Caco-2 (cell line): ENCODE measurements around the gene SPATA32. TPM values are rescaled to one million over a fixed set of nuclear protein-coding genes. Genes with fewer than 3 reads are reported as not detected.

ENCODE experiments used
- BruUV-seq: library from RNA; stranded (reverse); fragments of 400-500 nt; replicated peaks from 2 replicates; lab custom pipeline; 2021; lab: Mats Ljungman, UMichigan
- CTCF ChIA-PET: fragments of 300-600 bp; sonication (Branson Sonifier 250); formaldehyde crosslinking; loops from one replicate; lab custom pipeline; 2022; ENCODE audit warnings: antibody characterized with exemption; lab: Charles Lee
- POLR2A ChIA-PET: fragments of 300-600 bp; sonication (Branson Sonifier 250); formaldehyde crosslinking; loops from one replicate; lab custom pipeline; 2022; ENCODE audit warnings: antibody characterized with exemption; lab: Charles Lee
- DNase-seq, 2 experiments: peaks; one replicate each; pipeline versions ENCODE4 v3.0.0 to v3.0.0-alpha.2; 2020 to 2022
- H3K27me3 ChIP-seq: replicated peaks from 2 replicates; pipeline ENCODE4 v1.6.0; 2011; ENCODE audit warnings: low read length; ENCODE audit not compliant: control insufficient read depth, insufficient read depth
- H3K36me3 ChIP-seq: 2 replicates; pipeline ENCODE4 v1.5.1; 2011; ENCODE audit warnings: low read length; ENCODE audit not compliant: control insufficient read depth, insufficient read depth
- H3K4me1 ChIP-seq: fragments of 250-450 bp; sonication (Bioruptor Pico); 2 replicates; pipeline ENCODE4 v1.5.1; 2020; ENCODE audit warnings: mild to moderate bottlenecking
- H3K4me3 ChIP-seq: 2 replicates; pipeline ENCODE4 v1.5.1; 2011; ENCODE audit warnings: low read depth, mild to moderate bottlenecking, control low read depth, low read length
- H3K9me3 ChIP-seq: fragments of 250-450 bp; sonication (Bioruptor Pico); 2 replicates; pipeline ENCODE4 v1.5.1; 2020; ENCODE audit warnings: mild to moderate bottlenecking, moderate library complexity
- H3K27ac Mint-ChIP-seq: one replicate; pipeline ENCODE4 v1.8.0; 2022; ENCODE audit warnings: mixed read lengths; ENCODE audit not compliant: unreplicated experiment
- H3K27me3 Mint-ChIP-seq: one replicate; pipeline ENCODE4 v1.8.0; 2022; ENCODE audit warnings: mixed read lengths; ENCODE audit not compliant: insufficient read depth, unreplicated experiment
- H3K36me3 Mint-ChIP-seq: one replicate; pipeline ENCODE4 v1.8.0; 2022; ENCODE audit warnings: mild to moderate bottlenecking, mixed read lengths; ENCODE audit not compliant: insufficient read depth, unreplicated experiment
- H3K4me1 Mint-ChIP-seq: one replicate; pipeline ENCODE4 v1.8.0; 2022; ENCODE audit warnings: low read depth, mixed read lengths; ENCODE audit not compliant: unreplicated experiment
- H3K4me3 Mint-ChIP-seq: one replicate; pipeline ENCODE4 v1.8.0; 2022; ENCODE audit warnings: mild to moderate bottlenecking, moderate library complexity, mixed read lengths; ENCODE audit not compliant: unreplicated experiment
- H3K9me3 Mint-ChIP-seq: one replicate; pipeline ENCODE4 v1.8.0; 2022; ENCODE audit warnings: mixed read lengths; ENCODE audit not compliant: unreplicated experiment
- intact Hi-C: fragments of 100-400 bp; cut with micrococcal nuclease; formaldehyde crosslinking; loops from one replicate; pipeline ENCODE4 v1.10.0; 2022; ENCODE audit not compliant: unreplicated experiment
- total RNA-seq: library from RNA; stranded (reverse); gene quantifications from 2 replicates; pipeline ENCODE4 v1.2.3, GENCODE V29; 2022
- TF ChIP-seq, protein P1 (sequence below), 2 experiments: fragments of 200-600 bp in 1 of 2; IDR thresholded peaks; 1 replicate in 1 of 2; 2 replicates in 1 of 2; pipeline versions ENCODE4 v1.5.1 to v1.8.0; 2011 to 2022; ENCODE audit warnings: antibody characterized with exemption in 1 of 2, control low read depth in 1 of 2, inconsistent platforms in 1 of 2, low read depth in 1 of 2, low read length in 1 of 2, mild to moderate bottlenecking in 1 of 2, moderate library complexity in 1 of 2; ENCODE audit not compliant: insufficient read depth in 1 of 2, severe bottlenecking in 1 of 2, unreplicated experiment in 1 of 2

The SPATA32 gene
- total RNA-seq, 1 experiment from 2014 or later, result not detected

DNA sequence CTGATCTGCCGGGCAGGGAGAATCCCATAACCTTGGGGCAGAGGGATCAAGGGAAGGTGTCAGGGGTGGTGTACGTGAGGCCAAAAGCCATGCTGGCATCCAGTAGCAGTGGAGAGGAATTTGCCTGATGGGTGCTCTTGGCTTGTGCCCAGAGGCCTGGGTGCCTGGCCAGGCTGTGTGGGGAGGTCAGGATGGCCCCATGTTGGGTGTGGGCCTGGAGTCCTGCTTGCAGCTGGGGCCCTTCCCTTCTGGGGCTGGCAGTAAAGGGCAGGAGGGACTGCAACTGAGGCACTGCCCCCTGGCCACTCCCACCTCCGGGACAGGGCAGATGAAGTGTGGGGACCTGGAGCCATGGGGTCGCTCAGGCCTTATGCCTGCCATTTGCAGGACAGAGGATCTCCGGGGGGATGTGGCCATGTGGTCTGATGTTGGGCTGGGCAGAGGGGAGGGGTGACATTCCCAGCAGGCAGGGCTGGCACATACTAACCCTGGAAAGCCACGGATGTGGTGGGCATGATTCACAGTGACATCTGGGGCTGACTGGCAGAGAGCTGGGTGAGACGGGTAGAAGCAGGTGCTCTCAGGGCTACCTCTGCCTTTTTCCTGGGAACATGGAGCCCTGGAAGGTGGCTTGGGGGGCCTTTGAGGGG, 36.7 kb downstream of the SPATA32 start:
- H3K27me3 Mint-ChIP-seq, result peaks cover 13% of the 10 kb centered on the region
- POLR2A ChIA-PET, result no interaction called here
- Histone ChIP-seq H3K27me3 (peaks cover 1% of the 10 kb centered on the region; the same call in 1 of the 2 replicates), H3K9me3 (no peaks in the 10 kb centered on the region), H3K4me1 (peaks cover 15% of the 10 kb centered on the region), H3K4me3 (no peak overlapping the region), H3K36me3 (no peaks in the 10 kb centered on the region)
- no peak for DNase-seq
- H3K27ac Mint-ChIP-seq, result no peak overlapping the region
- CTCF ChIA-PET, result interaction anchor here (2.2 kb wide), 1 partner anchor 10 kb away, joined by 8 read pairs; no protein-coding TSS in a partner anchor
- no peaks in the 10 kb centered on the region for H3K9me3 Mint-ChIP-seq
- no peak overlapping the region for H3K4me3 Mint-ChIP-seq
- TF ChIP-seq, protein P1, sequence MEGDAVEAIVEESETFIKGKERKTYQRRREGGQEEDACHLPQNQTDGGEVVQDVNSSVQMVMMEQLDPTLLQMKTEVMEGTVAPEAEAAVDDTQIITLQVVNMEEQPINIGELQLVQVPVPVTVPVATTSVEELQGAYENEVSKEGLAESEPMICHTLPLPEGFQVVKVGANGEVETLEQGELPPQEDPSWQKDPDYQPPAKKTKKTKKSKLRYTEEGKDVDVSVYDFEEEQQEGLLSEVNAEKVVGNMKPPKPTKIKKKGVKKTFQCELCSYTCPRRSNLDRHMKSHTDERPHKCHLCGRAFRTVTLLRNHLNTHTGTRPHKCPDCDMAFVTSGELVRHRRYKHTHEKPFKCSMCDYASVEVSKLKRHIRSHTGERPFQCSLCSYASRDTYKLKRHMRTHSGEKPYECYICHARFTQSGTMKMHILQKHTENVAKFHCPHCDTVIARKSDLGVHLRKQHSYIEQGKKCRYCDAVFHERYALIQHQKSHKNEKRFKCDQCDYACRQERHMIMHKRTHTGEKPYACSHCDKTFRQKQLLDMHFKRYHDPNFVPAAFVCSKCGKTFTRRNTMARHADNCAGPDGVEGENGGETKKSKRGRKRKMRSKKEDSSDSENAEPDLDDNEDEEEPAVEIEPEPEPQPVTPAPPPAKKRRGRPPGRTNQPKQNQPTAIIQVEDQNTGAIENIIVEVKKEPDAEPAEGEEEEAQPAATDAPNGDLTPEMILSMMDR (IDR thresholded peaks at IDR 0.05; ENCODE audit: insufficient read depth in 1 of 2, low read depth in 1 of 2, low read length in 1 of 2, severe bottlenecking in 1 of 2, unreplicated experiment in 1 of 2), result no peak
- no peaks in the 10 kb centered on the region for H3K4me1 Mint-ChIP-seq
- BruUV-seq, result no TSS peak
- H3K36me3 Mint-ChIP-seq, result no peaks in the 10 kb centered on the region
- intact Hi-C loops, result no loop called here

DNA sequence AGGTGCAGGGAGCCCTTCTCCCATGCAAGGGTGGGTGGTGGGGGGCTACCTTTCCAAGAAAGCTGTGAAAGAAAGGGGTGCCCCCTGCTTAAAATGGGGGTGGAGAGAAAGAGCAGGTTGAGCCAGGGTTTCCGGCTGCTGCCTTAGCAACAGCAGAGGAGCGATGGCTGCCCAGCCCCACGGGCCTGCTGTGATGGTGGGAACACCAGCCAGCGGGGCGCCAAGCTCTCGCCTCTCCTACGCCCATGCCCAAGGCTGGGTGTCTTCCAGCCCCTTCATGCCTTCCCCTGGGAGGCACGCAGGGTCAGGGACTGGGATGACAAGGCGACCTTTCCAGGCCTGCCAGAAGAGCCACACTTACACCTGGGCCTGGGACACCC, 37.2 kb downstream of the SPATA32 start:
- Histone ChIP-seq H3K9me3 (no peaks in the 10 kb centered on the region), H3K36me3 (no peaks in the 10 kb centered on the region), H3K4me1 (peaks cover 15% of the 10 kb centered on the region), H3K4me3 (no peak overlapping the region), H3K27me3 (peaks cover 1% of the 10 kb centered on the region; the same call in 1 of the 2 replicates)
- Mint-ChIP-seq H3K27me3 (peaks cover 17% of the 10 kb centered on the region), H3K4me1 (no peaks in the 10 kb centered on the region), H3K4me3 (no peak overlapping the region), H3K27ac (no peak overlapping the region), H3K9me3 (no peaks in the 10 kb centered on the region), H3K36me3 (no peaks in the 10 kb centered on the region)
- intact Hi-C loops, result no loop called here
- BruUV-seq, result no TSS peak
- ChIA-PET POLR2A (no interaction called here), CTCF (interaction anchor here (2.2 kb wide), 1 partner anchor 11 kb away, joined by 8 read pairs; no protein-coding TSS in a partner anchor)
- no peak for DNase-seq
- TF ChIP-seq, protein P1 (IDR thresholded peaks at IDR 0.05; ENCODE audit: insufficient read depth in 1 of 2, low read depth in 1 of 2, low read length in 1 of 2, severe bottlenecking in 1 of 2, unreplicated experiment in 1 of 2), result no peak

DNA sequence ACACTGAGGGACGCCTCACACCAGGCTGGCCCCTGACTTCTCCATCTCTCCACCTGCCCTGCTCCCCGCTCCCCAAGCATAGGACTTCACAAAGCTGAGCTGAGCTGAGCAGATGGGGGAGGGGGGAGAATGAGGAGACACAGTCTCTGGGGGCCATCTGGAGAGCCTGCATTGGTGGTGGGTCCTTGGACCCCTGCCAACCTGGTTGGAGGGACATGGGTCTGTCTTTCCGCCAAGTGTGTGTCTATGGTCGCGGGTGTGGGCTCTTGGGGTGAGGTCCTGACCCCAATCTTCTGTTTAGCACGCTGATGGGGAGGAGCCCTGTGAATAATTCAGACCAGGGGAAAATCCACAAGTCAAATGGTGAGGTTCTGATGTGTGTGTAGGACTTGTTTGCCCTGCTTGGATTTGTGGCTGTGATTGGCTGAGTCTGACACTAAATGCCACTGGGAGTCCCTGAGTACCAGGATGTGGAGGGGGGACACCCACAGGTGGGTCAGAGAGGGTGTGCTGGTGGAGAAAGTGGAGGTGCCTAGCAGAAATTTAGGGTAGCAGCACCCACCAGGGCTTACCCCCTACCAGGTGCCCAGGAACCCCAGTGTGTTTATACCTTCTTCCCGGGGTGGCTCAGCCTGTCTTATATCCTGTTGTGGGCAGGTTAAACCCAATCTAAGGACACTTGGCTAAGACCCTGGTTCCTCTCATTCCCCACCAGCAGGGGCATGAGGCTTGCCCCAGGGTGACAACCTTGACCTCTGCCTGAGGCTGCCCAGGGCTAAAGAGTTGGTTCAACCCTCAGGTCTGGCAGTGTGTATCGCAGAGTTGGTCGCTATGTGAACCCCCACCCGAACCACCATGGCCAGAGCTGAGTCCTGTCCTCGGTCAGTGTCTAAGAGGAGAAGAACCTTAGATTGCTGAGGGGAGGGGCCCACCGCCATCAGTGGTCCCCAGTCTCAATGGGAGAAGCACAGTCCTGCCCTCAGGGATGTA, 38.1 kb downstream of the SPATA32 start:
- H3K4me3 Mint-ChIP-seq, result peak overlapping the region; percentile 73
- TF ChIP-seq, protein P1 (IDR thresholded peaks at IDR 0.05; ENCODE audit: insufficient read depth in 1 of 2, low read depth in 1 of 2, low read length in 1 of 2, severe bottlenecking in 1 of 2, unreplicated experiment in 1 of 2), result no peak
- no TSS peak for BruUV-seq
- H3K27ac Mint-ChIP-seq, result no peak overlapping the region
- POLR2A ChIA-PET, result no interaction called here
- H3K36me3 Mint-ChIP-seq, result no peaks in the 10 kb centered on the region
- Histone ChIP-seq H3K36me3 (no peaks in the 10 kb centered on the region), H3K9me3 (no peaks in the 10 kb centered on the region), H3K27me3 (peaks cover 1% of the 10 kb centered on the region; the same call in 1 of the 2 replicates), H3K4me3 (no peak overlapping the region), H3K4me1 (peaks cover 10% of the 10 kb centered on the region)
- intact Hi-C loops, result no loop called here
- CTCF ChIA-PET, result interaction anchor here (1.2 kb wide), 1 partner anchor 88 kb away, joined by 4 read pairs; the partner anchor contains the start of gene ACBD4
- peaks cover 17% of the 10 kb centered on the region for H3K27me3 Mint-ChIP-seq
- no peaks in the 10 kb centered on the region for H3K4me1 Mint-ChIP-seq
- no peak for DNase-seq
- H3K9me3 Mint-ChIP-seq, result no peaks in the 10 kb centered on the region
